ENCODE data around the gene RPTOR.
A peak's percentile ranks its signal among the peaks of the same experiment; 100 is the strongest.

Gene RPTOR

DNA sequence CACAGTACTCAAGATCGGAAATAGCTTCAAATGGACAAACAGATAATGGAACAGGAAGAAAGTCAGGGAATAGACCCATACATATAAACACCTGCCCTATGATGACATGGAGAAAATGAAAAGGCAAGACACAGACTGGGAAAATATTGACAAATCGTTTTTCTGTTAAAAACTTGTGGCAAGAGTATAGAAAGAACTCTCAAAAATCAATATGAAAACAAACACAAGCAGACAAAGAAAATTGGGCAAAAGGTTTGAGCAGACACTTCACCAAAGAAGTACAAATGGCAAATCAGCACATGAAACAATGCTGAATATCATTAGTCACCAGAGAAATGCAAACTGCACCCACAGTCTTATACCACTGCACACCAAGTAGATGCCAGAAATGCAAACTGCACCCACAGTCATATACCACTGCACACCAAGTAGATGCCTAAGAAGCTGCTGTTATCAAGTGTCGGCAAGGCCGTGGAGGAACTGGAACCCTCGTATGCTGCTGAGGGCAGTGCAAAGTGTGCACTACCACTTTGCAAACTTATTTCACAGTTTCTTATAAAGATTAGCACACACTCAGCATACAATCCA lies 323.5 kb downstream of the RPTOR start:
- DNase-seq = no peak
- H2AK5ac ChIP-seq (ENCODE audit: low read length) = no peak overlapping the region
- WGBS (ENCODE audit: extremely low coverage, insufficient coverage, low lambda C conversion rate) = no CpG with 5 or more reads among the region's 5 CpGs
- H3K79me1 ChIP-seq (ENCODE audit: low read length) = no peaks in the 10 kb centered on the region
- H3K18ac ChIP-seq (ENCODE audit: low read length) = no peak overlapping the region
- H3K9ac ChIP-seq (ENCODE audit: low read length) = no peak overlapping the region
- no peak overlapping the region for H2BK15ac ChIP-seq (replicated peaks; ENCODE audit: low read depth)
- H4K8ac ChIP-seq (ENCODE audit: low read depth, low read length) = no peak overlapping the region
- H2BK120ac ChIP-seq (ENCODE audit: low read depth, low read length) = no peak overlapping the region
- H3K4me1 ChIP-seq (ENCODE audit: control insufficient read depth, low read depth, low read length) = no peaks in the 10 kb centered on the region
- no peaks in the 10 kb centered on the region for H3K79me2 ChIP-seq (ENCODE audit: control insufficient read depth, insufficient read depth, low read length)
- H3K4me3 ChIP-seq (ENCODE audit: low read length) = no peak overlapping the region
- no peak overlapping the region for H4K5ac ChIP-seq (ENCODE audit: low read length)
- no peaks in the 10 kb centered on the region for H3K27me3 ChIP-seq (ENCODE audit: insufficient read depth, low read length, poor library complexity)
- H3K56ac ChIP-seq (ENCODE audit: low read length) = no peak overlapping the region
- H3K27ac ChIP-seq (ENCODE audit: low read depth, low read length) = no peak overlapping the region
- no peak overlapping the region for H3K4ac ChIP-seq (ENCODE audit: low read depth, low read length)
- H2BK5ac ChIP-seq (ENCODE audit: low read length) = no peak overlapping the region
- H3K4me2 ChIP-seq (ENCODE audit: low read length) = no peak overlapping the region
- no peak overlapping the region for H3K23ac ChIP-seq (ENCODE audit: low read length)
- no peaks in the 10 kb centered on the region for H3K36me3 ChIP-seq (ENCODE audit: control insufficient read depth, insufficient read depth, low read length)

GRCh38 chr17:80869481-80870145 lies 325.0 kb downstream of the RPTOR start:
- H3K18ac ChIP-seq (ENCODE audit: low read length) = no peak overlapping the region
- no CpG with 5 or more reads among the region's 7 CpGs for WGBS (ENCODE audit: extremely low coverage, insufficient coverage, low lambda C conversion rate)
- no peaks in the 10 kb centered on the region for H3K36me3 ChIP-seq (ENCODE audit: control insufficient read depth, insufficient read depth, low read length)
- H2BK120ac ChIP-seq (ENCODE audit: low read depth, low read length) = no peak overlapping the region
- no peak overlapping the region for H3K4me3 ChIP-seq (ENCODE audit: low read length)
- H3K79me2 ChIP-seq (ENCODE audit: control insufficient read depth, insufficient read depth, low read length) = no peaks in the 10 kb centered on the region
- no peaks in the 10 kb centered on the region for H3K79me1 ChIP-seq (ENCODE audit: low read length)
- no peak overlapping the region for H3K4ac ChIP-seq (ENCODE audit: low read depth, low read length)
- no peak overlapping the region for H3K27ac ChIP-seq (ENCODE audit: low read depth, low read length)
- no peak overlapping the region for H2AK5ac ChIP-seq (ENCODE audit: low read length)
- no peak overlapping the region for H2BK15ac ChIP-seq (replicated peaks; ENCODE audit: low read depth)
- no peak overlapping the region for H4K5ac ChIP-seq (ENCODE audit: low read length)
- H3K4me2 ChIP-seq (ENCODE audit: low read length) = no peak overlapping the region
- H4K8ac ChIP-seq (ENCODE audit: low read depth, low read length) = no peak overlapping the region
- H2BK5ac ChIP-seq (ENCODE audit: low read length) = no peak overlapping the region
- DNase-seq = no peak
- peak overlapping the region; percentile 45 for H3K23ac ChIP-seq (ENCODE audit: low read length)
- no peaks in the 10 kb centered on the region for H3K27me3 ChIP-seq (ENCODE audit: insufficient read depth, low read length, poor library complexity)
- H3K9ac ChIP-seq (ENCODE audit: low read length) = no peak overlapping the region
- H3K56ac ChIP-seq (ENCODE audit: low read length) = no peak overlapping the region
- peaks cover 3% of the 10 kb centered on the region for H3K4me1 ChIP-seq (ENCODE audit: control insufficient read depth, low read depth, low read length)

GRCh38 chr17:80870401-80870800 lies 325.8 kb downstream of the RPTOR start:
- no peak overlapping the region for H2AK5ac ChIP-seq (ENCODE audit: low read length)
- H4K8ac ChIP-seq (ENCODE audit: low read depth, low read length) = no peak overlapping the region
- H2BK120ac ChIP-seq (ENCODE audit: low read depth, low read length) = no peak overlapping the region
- no peaks in the 10 kb centered on the region for H3K79me1 ChIP-seq (ENCODE audit: low read length)
- H3K79me2 ChIP-seq (ENCODE audit: control insufficient read depth, insufficient read depth, low read length) = no peaks in the 10 kb centered on the region
- no peak overlapping the region for H3K9ac ChIP-seq (ENCODE audit: low read length)
- no peak overlapping the region for H3K27ac ChIP-seq (ENCODE audit: low read depth, low read length)
- no peak overlapping the region for H2BK5ac ChIP-seq (ENCODE audit: low read length)
- H3K4me3 ChIP-seq (ENCODE audit: low read length) = no peak overlapping the region
- no peak overlapping the region for H3K18ac ChIP-seq (ENCODE audit: low read length)
- no peak overlapping the region for H3K56ac ChIP-seq (ENCODE audit: low read length)
- peaks cover 3% of the 10 kb centered on the region for H3K4me1 ChIP-seq (ENCODE audit: control insufficient read depth, low read depth, low read length)
- no peak overlapping the region for H3K4ac ChIP-seq (ENCODE audit: low read depth, low read length)
- no peaks in the 10 kb centered on the region for H3K27me3 ChIP-seq (ENCODE audit: insufficient read depth, low read length, poor library complexity)
- no peak overlapping the region for H3K4me2 ChIP-seq (ENCODE audit: low read length)
- no peaks in the 10 kb centered on the region for H3K36me3 ChIP-seq (ENCODE audit: control insufficient read depth, insufficient read depth, low read length)
- WGBS (ENCODE audit: extremely low coverage, insufficient coverage, low lambda C conversion rate) = no CpG with 5 or more reads among the region's 8 CpGs
- no peak overlapping the region for H2BK15ac ChIP-seq (replicated peaks; ENCODE audit: low read depth)
- DNase-seq = no peak
- no peak overlapping the region for H4K5ac ChIP-seq (ENCODE audit: low read length)
- H3K23ac ChIP-seq (ENCODE audit: low read length) = no peak overlapping the region

GRCh38 chr17:80871341-80871740 lies 326.7 kb downstream of the RPTOR start:
- Histone ChIP-seq H3K79me1 (ENCODE audit: low read length) (no peaks in the 10 kb centered on the region), H3K4me2 (ENCODE audit: low read length) (no peak overlapping the region), H4K8ac (ENCODE audit: low read depth, low read length) (no peak overlapping the region), H4K5ac (ENCODE audit: low read length) (no peak overlapping the region), H3K79me2 (ENCODE audit: control insufficient read depth, insufficient read depth, low read length) (no peaks in the 10 kb centered on the region), H3K36me3 (ENCODE audit: control insufficient read depth, insufficient read depth, low read length) (no peaks in the 10 kb centered on the region), H3K27ac (ENCODE audit: low read depth, low read length) (no peak overlapping the region), H3K9ac (ENCODE audit: low read length) (no peak overlapping the region), H3K4ac (ENCODE audit: low read depth, low read length) (no peak overlapping the region), H3K18ac (ENCODE audit: low read length) (no peak overlapping the region), H2BK15ac (replicated peaks; ENCODE audit: low read depth) (no peak overlapping the region), H3K27me3 (ENCODE audit: insufficient read depth, low read length, poor library complexity) (no peaks in the 10 kb centered on the region), H3K23ac (ENCODE audit: low read length) (no peak overlapping the region), H2BK5ac (ENCODE audit: low read length) (no peak overlapping the region), H3K4me1 (ENCODE audit: control insufficient read depth, low read depth, low read length) (peaks cover 3% of the 10 kb centered on the region), H2BK120ac (ENCODE audit: low read depth, low read length) (no peak overlapping the region), H3K4me3 (ENCODE audit: low read length) (no peak overlapping the region), H3K56ac (ENCODE audit: low read length) (no peak overlapping the region), H2AK5ac (ENCODE audit: low read length) (no peak overlapping the region)
- no peak for DNase-seq
- no CpG with 5 or more reads among the region's 12 CpGs for WGBS (ENCODE audit: extremely low coverage, insufficient coverage, low lambda C conversion rate)

- no CpG with 5 or more reads among the region's 14 CpGs for whole genome bisulfite sequencing (ENCODE audit: extremely low coverage, insufficient coverage, low lambda C conversion rate)
- no peak overlapping the region for H3K27ac ChIP-seq (ENCODE audit: low read depth, low read length)
These were observed 327.4 kb downstream of the RPTOR start for GRCh38 chr17:80872001-80872500.

More at GRCh38 chr17:80872001-80872500, 327.4 kb downstream of the RPTOR start:
- H3K4ac ChIP-seq (ENCODE audit: low read depth, low read length) = no peak overlapping the region
- H3K23ac ChIP-seq (ENCODE audit: low read length) = no peak overlapping the region
- H4K5ac ChIP-seq (ENCODE audit: low read length) = no peak overlapping the region
- peaks cover 3% of the 10 kb centered on the region for H3K4me1 ChIP-seq (ENCODE audit: control insufficient read depth, low read depth, low read length)
- H4K8ac ChIP-seq (ENCODE audit: low read depth, low read length) = no peak overlapping the region
- H3K4me3 ChIP-seq (ENCODE audit: low read length) = no peak overlapping the region
- H3K36me3 ChIP-seq (ENCODE audit: control insufficient read depth, insufficient read depth, low read length) = no peaks in the 10 kb centered on the region
- H3K4me2 ChIP-seq (ENCODE audit: low read length) = no peak overlapping the region
- no peaks in the 10 kb centered on the region for H3K27me3 ChIP-seq (ENCODE audit: insufficient read depth, low read length, poor library complexity)
- no peak overlapping the region for H2AK5ac ChIP-seq (ENCODE audit: low read length)
- H2BK15ac ChIP-seq (replicated peaks; ENCODE audit: low read depth) = no peak overlapping the region
- H3K79me2 ChIP-seq (ENCODE audit: control insufficient read depth, insufficient read depth, low read length) = no peaks in the 10 kb centered on the region
- H3K9ac ChIP-seq (ENCODE audit: low read length) = no peak overlapping the region
- no peaks in the 10 kb centered on the region for H3K79me1 ChIP-seq (ENCODE audit: low read length)
- no peak overlapping the region for H3K56ac ChIP-seq (ENCODE audit: low read length)
- no peak overlapping the region for H2BK120ac ChIP-seq (ENCODE audit: low read depth, low read length)
- no peak overlapping the region for H3K18ac ChIP-seq (ENCODE audit: low read length)
- no peak for DNase-seq
- no peak overlapping the region for H2BK5ac ChIP-seq (ENCODE audit: low read length)

Measured in mesendoderm (in vitro differentiated cells).